WERI-Rb-1 (cell line): ENCODE measurements around the gene PTPRN.
"Not testable (repeated sequence)": the region's sequence is repeated elsewhere in the genome, so short reads cannot be mapped to it uniquely, and the experiment has no call there.

Experiments used
- DNase-seq: peaks from one replicate; pipeline ENCODE4 v3.0.0-alpha.2; 2020
- H3K27ac ChIP-seq: fragments of 250-450 bp; sonication (Bioruptor Pico); 2 replicates; pipeline ENCODE4 v1.5.1; 2020; ENCODE audit warnings: mild to moderate bottlenecking, moderate library complexity
- H3K27me3 ChIP-seq: fragments of 250-450 bp; sonication (Bioruptor Pico); 2 replicates; pipeline ENCODE4 v1.5.1; 2021; ENCODE audit warnings: mild to moderate bottlenecking, low read depth, moderate library complexity; ENCODE audit not compliant: insufficient read depth, severe bottlenecking
- H3K36me3 ChIP-seq: fragments of 250-450 bp; sonication (Bioruptor Pico); 2 replicates; pipeline ENCODE4 v1.5.1; 2020; ENCODE audit warnings: mild to moderate bottlenecking, moderate library complexity
- H3K4me3 ChIP-seq: 2 replicates; pipeline ENCODE4 v1.5.1; 2011; ENCODE audit warnings: low read depth, mild to moderate bottlenecking, control low read depth, low read length
- H3K9me3 ChIP-seq: fragments of 250-450 bp; sonication (Bioruptor Pico); 2 replicates; pipeline ENCODE4 v1.5.1; 2021; ENCODE audit warnings: mild to moderate bottlenecking, moderate library complexity; ENCODE audit not compliant: severe bottlenecking
- TF ChIP-seq, protein P1 (sequence below): IDR thresholded peaks from 2 replicates; pipeline ENCODE4 v1.5.1; 2011; ENCODE audit warnings: low read depth, mild to moderate bottlenecking, control low read depth, inconsistent platforms, low read length

Gene PTPRN

GRCh38 chr2:219268294-219268693, 40.9 kb downstream of the PTPRN start:
- no peak overlapping the region for H3K4me3 ChIP-seq
- no peak overlapping the region for H3K27ac ChIP-seq
- H3K9me3 ChIP-seq = no peaks in the 10 kb centered on the region
- TF ChIP-seq, protein P1, sequence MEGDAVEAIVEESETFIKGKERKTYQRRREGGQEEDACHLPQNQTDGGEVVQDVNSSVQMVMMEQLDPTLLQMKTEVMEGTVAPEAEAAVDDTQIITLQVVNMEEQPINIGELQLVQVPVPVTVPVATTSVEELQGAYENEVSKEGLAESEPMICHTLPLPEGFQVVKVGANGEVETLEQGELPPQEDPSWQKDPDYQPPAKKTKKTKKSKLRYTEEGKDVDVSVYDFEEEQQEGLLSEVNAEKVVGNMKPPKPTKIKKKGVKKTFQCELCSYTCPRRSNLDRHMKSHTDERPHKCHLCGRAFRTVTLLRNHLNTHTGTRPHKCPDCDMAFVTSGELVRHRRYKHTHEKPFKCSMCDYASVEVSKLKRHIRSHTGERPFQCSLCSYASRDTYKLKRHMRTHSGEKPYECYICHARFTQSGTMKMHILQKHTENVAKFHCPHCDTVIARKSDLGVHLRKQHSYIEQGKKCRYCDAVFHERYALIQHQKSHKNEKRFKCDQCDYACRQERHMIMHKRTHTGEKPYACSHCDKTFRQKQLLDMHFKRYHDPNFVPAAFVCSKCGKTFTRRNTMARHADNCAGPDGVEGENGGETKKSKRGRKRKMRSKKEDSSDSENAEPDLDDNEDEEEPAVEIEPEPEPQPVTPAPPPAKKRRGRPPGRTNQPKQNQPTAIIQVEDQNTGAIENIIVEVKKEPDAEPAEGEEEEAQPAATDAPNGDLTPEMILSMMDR = no peak
- DNase-seq = no peak
- H3K36me3 ChIP-seq = peaks cover 6% of the 10 kb centered on the region
- H3K27me3 ChIP-seq = no peaks in the 10 kb centered on the region

- peak; percentile 79 for DNase-seq
- Histone ChIP-seq H3K27me3 (no peaks in the 10 kb centered on the region), H3K4me3 (peak overlapping the region; percentile 34), H3K36me3 (peaks cover 6% of the 10 kb centered on the region), H3K9me3 (no peaks in the 10 kb centered on the region), H3K27ac (peak overlapping the region; percentile 90)
- TF ChIP-seq, protein P1 = no peak
These were observed 42.3 kb downstream of the PTPRN start for GRCh38 chr2:219266886-219267285.

GRCh38 chr2:219266232-219266631, 43.0 kb downstream of the PTPRN start:
- no peaks in the 10 kb centered on the region for H3K27me3 ChIP-seq
- H3K36me3 ChIP-seq = peaks cover 6% of the 10 kb centered on the region
- H3K27ac ChIP-seq = peak overlapping the region; percentile 90
- H3K9me3 ChIP-seq = no peaks in the 10 kb centered on the region
- no peak for DNase-seq
- TF ChIP-seq, protein P1 = no peak
- H3K4me3 ChIP-seq = peak overlapping the region; percentile 34

GRCh38 chr2:219261024-219261855, 48.0 kb downstream of the PTPRN start:
- no peaks in the 10 kb centered on the region for H3K36me3 ChIP-seq
- no peak overlapping the region for H3K4me3 ChIP-seq
- TF ChIP-seq, protein P1 = no peak
- H3K9me3 ChIP-seq = no peaks in the 10 kb centered on the region
- no peak overlapping the region for H3K27ac ChIP-seq
- no peak for DNase-seq
- H3K27me3 ChIP-seq = no peaks in the 10 kb centered on the region

GRCh38 chr2:219258942-219259341, 50.3 kb downstream of the PTPRN start:
- not testable (repeated sequence) for H3K36me3 ChIP-seq, H3K9me3 ChIP-seq, H3K27ac ChIP-seq

GRCh38 chr2:219254590-219255201, 54.5 kb downstream of the PTPRN start:
- Histone ChIP-seq H3K9me3 (no peaks in the 10 kb centered on the region), H3K36me3 (peaks cover 20% of the 10 kb centered on the region), H3K4me3 (peak overlapping the region; percentile 66), H3K27ac (no peak overlapping the region; the same call in 1 of the 2 replicates), H3K27me3 (peaks cover 3% of the 10 kb centered on the region)
- DNase-seq = no peak
- TF ChIP-seq, protein P1 = no peak

More at GRCh38 chr2:219258942-219259341, 50.3 kb downstream of the PTPRN start:
- H3K4me3 ChIP-seq, H3K27me3 ChIP-seq, DNase-seq: not testable (repeated sequence)
